HT1080 (cell line): ENCODE measurements around the gene PPM1H. TPM values are rescaled to one million over a fixed set of nuclear protein-coding genes. Genes with fewer than 3 reads are reported as not detected.
"Not testable (repeated sequence)": the region's sequence is repeated elsewhere in the genome, so short reads cannot be mapped to it uniquely, and the experiment has no call there.

ENCODE experiments used
- DNase-seq: peaks from one replicate; pipeline ENCODE4 v3.0.0-alpha.2; 2015; ENCODE audit warnings: low read depth
- total RNA-seq: library from RNA; depleted of rRNA; stranded (reverse); fragments of >200 nt; shearing (Covaris generic); gene quantifications from 2 replicates; pipeline ENCODE4 v1.2.3, GENCODE V29; 2014

The PPM1H gene
- total RNA-seq, 1 experiment from 2014 or later, result 3.0 TPM

- no peak for DNase-seq
Measured at GRCh38 chr12:62770381-62770780, 164.6 kb downstream of the PPM1H start.

- no peak for DNase-seq
Measured at GRCh38 chr12:62769076-62769619, 165.8 kb downstream of the PPM1H start.

GRCh38 chr12:62767946-62768345 is 167.0 kb downstream of the PPM1H start:
- DNase-seq, result no peak

- DNase-seq, result peak; percentile 80
Measured at GRCh38 chr12:62767496-62767895, 167.5 kb downstream of the PPM1H start.

GRCh38 chr12:62766496-62766895 is 168.5 kb downstream of the PPM1H start:
- no peak for DNase-seq

GRCh38 chr12:62763861-62764645 is 170.9 kb downstream of the PPM1H start:
- DNase-seq, result no peak

GRCh38 chr12:62763312-62763711 is 171.6 kb downstream of the PPM1H start:
- DNase-seq, result no peak

- no peak for DNase-seq
Measured at GRCh38 chr12:62762645-62763044, 172.3 kb downstream of the PPM1H start.

- no peak for DNase-seq
Measured at GRCh38 chr12:62761658-62762057, 173.3 kb downstream of the PPM1H start.

- no peak for DNase-seq
Measured at GRCh38 chr12:62760779-62761178, 174.2 kb downstream of the PPM1H start.

GRCh38 chr12:62760341-62760740 is 174.6 kb downstream of the PPM1H start:
- not testable (repeated sequence) for DNase-seq

- DNase-seq, result peak; percentile 13
Measured at GRCh38 chr12:62758216-62758615, 176.7 kb downstream of the PPM1H start.

- no peak for DNase-seq
Measured at GRCh38 chr12:62757048-62757447, 177.9 kb downstream of the PPM1H start.

- DNase-seq, result no peak
Measured at GRCh38 chr12:62754706-62755105, 180.2 kb downstream of the PPM1H start.

GRCh38 chr12:62751810-62752155 is 183.2 kb downstream of the PPM1H start:
- DNase-seq, result no peak

- DNase-seq, result no peak
Measured at GRCh38 chr12:62750941-62751809, 183.8 kb downstream of the PPM1H start.

GRCh38 chr12:62749586-62749985 is 185.4 kb downstream of the PPM1H start:
- DNase-seq, result no peak

GRCh38 chr12:62748941-62749468 is 185.9 kb downstream of the PPM1H start:
- no peak for DNase-seq

GRCh38 chr12:62744551-62744950 is 190.4 kb downstream of the PPM1H start:
- DNase-seq, result peak; percentile 96

- no peak for DNase-seq
Measured at GRCh38 chr12:62739266-62740015, 195.5 kb downstream of the PPM1H start.

- DNase-seq, result no peak
Measured at GRCh38 chr12:62738616-62739015, 196.3 kb downstream of the PPM1H start.
